ENCODE results near the gene LGI4. TPM values are rescaled to one million over a fixed set of nuclear protein-coding genes. Genes with fewer than 3 reads are reported as not detected.

The LGI4 gene
- total RNA-seq, 6 experiments from 2014 or later = 0.08 to 0.17 (median 0.10) TPM; not detected in 1

GRCh38 chr19:35165200-35166058 is 30.6 kb upstream of the LGI4 start:
- Mint-ChIP-seq H3K4me3 (no peak overlapping the region), H3K27ac (no peak overlapping the region), H3K36me3 (ENCODE audit: low read depth) (peaks cover 80% of the 10 kb centered on the region), H3K9me3 (peaks cover 56% of the 10 kb centered on the region), H3K4me1 (ENCODE audit: low read depth) (peaks cover 52% of the 10 kb centered on the region), H3K27me3 (ENCODE audit: insufficient read depth) (no peaks in the 10 kb centered on the region; the same call in 1 of the 2 replicates)
- no peak for TF ChIP-seq CTCF (IDR thresholded peaks at IDR 0.05)
- no peak for DNase-seq

GRCh38 chr19:35164418-35164817 is 29.6 kb upstream of the LGI4 start:
- no peak overlapping the region for H3K4me3 Mint-ChIP-seq
- peaks cover 56% of the 10 kb centered on the region for H3K9me3 Mint-ChIP-seq
- no peaks in the 10 kb centered on the region; the same call in 1 of the 2 replicates for H3K27me3 Mint-ChIP-seq (ENCODE audit: insufficient read depth)
- DNase-seq = no peak
- no peak overlapping the region for H3K27ac Mint-ChIP-seq
- peaks cover 52% of the 10 kb centered on the region for H3K4me1 Mint-ChIP-seq (ENCODE audit: low read depth)
- peaks cover 89% of the 10 kb centered on the region for H3K36me3 Mint-ChIP-seq (ENCODE audit: low read depth)
- no peak for TF ChIP-seq CTCF (IDR thresholded peaks at IDR 0.05)

GRCh38 chr19:35162471-35163326 is 27.8 kb upstream of the LGI4 start:
- Mint-ChIP-seq H3K4me3 (no peak overlapping the region), H3K36me3 (ENCODE audit: low read depth) (peaks cover 94% of the 10 kb centered on the region), H3K27me3 (ENCODE audit: insufficient read depth) (no peaks in the 10 kb centered on the region), H3K4me1 (ENCODE audit: low read depth) (peaks cover 36% of the 10 kb centered on the region), H3K9me3 (peaks cover 56% of the 10 kb centered on the region), H3K27ac (peak overlapping the region; percentile 30; the same call in 1 of the 2 replicates)
- TF ChIP-seq CTCF (IDR thresholded peaks at IDR 0.05) = no peak
- DNase-seq = peak; percentile 75

- peaks cover 92% of the 10 kb centered on the region for H3K36me3 Mint-ChIP-seq (ENCODE audit: low read depth)
- no peak overlapping the region for H3K4me3 Mint-ChIP-seq
- H3K4me1 Mint-ChIP-seq (ENCODE audit: low read depth) = peaks cover 27% of the 10 kb centered on the region
- no peak for TF ChIP-seq CTCF (IDR thresholded peaks at IDR 0.05)
- DNase-seq = no peak
- no peak overlapping the region; the same call in 1 of the 2 replicates for H3K27ac Mint-ChIP-seq
- no peaks in the 10 kb centered on the region for H3K27me3 Mint-ChIP-seq (ENCODE audit: insufficient read depth)
- H3K9me3 Mint-ChIP-seq = peaks cover 49% of the 10 kb centered on the region
Observed at GRCh38 chr19:35161434-35161743, 26.5 kb upstream of the LGI4 start.

GRCh38 chr19:35160629-35161433 is 26.0 kb upstream of the LGI4 start:
- TF ChIP-seq CTCF (IDR thresholded peaks at IDR 0.05) = no peak
- H3K9me3 Mint-ChIP-seq = peaks cover 43% of the 10 kb centered on the region
- no peak for DNase-seq
- H3K4me1 Mint-ChIP-seq (ENCODE audit: low read depth) = peaks cover 32% of the 10 kb centered on the region
- no peaks in the 10 kb centered on the region for H3K27me3 Mint-ChIP-seq (ENCODE audit: insufficient read depth)
- no peak overlapping the region for H3K4me3 Mint-ChIP-seq
- H3K27ac Mint-ChIP-seq = no peak overlapping the region
- peaks cover 92% of the 10 kb centered on the region for H3K36me3 Mint-ChIP-seq (ENCODE audit: low read depth)

Measured in HFFc6 (cell line).